ENCODE results near the gene UBASH3B. TPM values are rescaled to one million over a fixed set of nuclear protein-coding genes. Genes with fewer than 3 reads are reported as not detected.

The UBASH3B gene
- total RNA-seq, 2 experiments from 2014 or later: 24.5 to 28.6 TPM

- no peak overlapping the region for H3K4me3 Mint-ChIP-seq
These were observed 82.6 kb downstream of the UBASH3B start for GRCh38 chr11:122737951-122738693.

GRCh38 chr11:122741613-122742300 lies 86.2 kb downstream of the UBASH3B start:
- no peaks in the 10 kb centered on the region for H3K36me3 ChIP-seq (ENCODE audit: insufficient read depth, low read length)
- DNase-seq (no peak), ATAC-seq (ENCODE audit: poor library complexity) (no peak)
- no peak overlapping the region for H3K4me3 Mint-ChIP-seq
- intact Hi-C loops (cut with DNase I, micrococcal nuclease): loop anchor here in 1 of 2 experiments (2.0 to 5.0 kb wide), 2 partner anchors 17 to 39 kb away; no protein-coding TSS in a partner anchor
- no peaks in the 10 kb centered on the region for H3K27me3 ChIP-seq (ENCODE audit: control insufficient read depth in 1 of 2, insufficient read depth in 2 of 2, low read length in 2 of 2)
- no peak overlapping the region for H3K27ac Mint-ChIP-seq
- no peak overlapping the region for H3K4me3 ChIP-seq (ENCODE audit: low read length)
- H3K4me1 Mint-ChIP-seq (ENCODE audit: low read depth): peaks cover 25% of the 10 kb centered on the region
- H3K27me3 Mint-ChIP-seq: no peaks in the 10 kb centered on the region
- POLR2A ChIA-PET: interaction anchor here (2.1 to 6.6 kb wide), 2 partner anchors 45 to 86 kb away, joined by 9 to 69 read pairs; partner anchors contain the start of gene UBASH3B
- no peaks in the 10 kb centered on the region for H3K9me3 ChIP-seq (ENCODE audit: control insufficient read depth in 1 of 2, insufficient read depth in 1 of 2, low read length in 2 of 2)
- no peak for TF ChIP-seq CTCF (IDR thresholded peaks at IDR 0.05)
- no peaks in the 10 kb centered on the region for H3K36me3 Mint-ChIP-seq (ENCODE audit: low read depth)
- peaks cover 63% of the 10 kb centered on the region for H3K4me1 ChIP-seq (ENCODE audit: insufficient read depth, low read length)
- CTCF ChIA-PET: no interaction called here
- peak overlapping the region; percentile 34 to 71 for H3K27ac ChIP-seq (ENCODE audit: low read depth in 1 of 2, low read length in 2 of 2)
- no peaks in the 10 kb centered on the region for H3K9me3 Mint-ChIP-seq

More at GRCh38 chr11:122737951-122738693, 82.6 kb downstream of the UBASH3B start:
- H3K27ac Mint-ChIP-seq: no peak overlapping the region
- Histone ChIP-seq H3K36me3 (ENCODE audit: insufficient read depth, low read length) (no peaks in the 10 kb centered on the region), H3K9me3 (ENCODE audit: control insufficient read depth in 1 of 2, insufficient read depth in 1 of 2, low read length in 2 of 2) (no peaks in the 10 kb centered on the region), H3K4me1 (ENCODE audit: insufficient read depth, low read length) (peaks cover 48% of the 10 kb centered on the region), H3K27me3 (ENCODE audit: control insufficient read depth in 1 of 2, insufficient read depth in 2 of 2, low read length in 2 of 2) (no peaks in the 10 kb centered on the region), H3K4me3 (ENCODE audit: low read length) (no peak overlapping the region), H3K27ac (ENCODE audit: low read depth in 1 of 2, low read length in 2 of 2) (no peak overlapping the region)
- CTCF ChIA-PET: no interaction called here
- H3K36me3 Mint-ChIP-seq (ENCODE audit: low read depth): no peaks in the 10 kb centered on the region
- intact Hi-C loops (cut with DNase I, micrococcal nuclease): no loop called here
- no peaks in the 10 kb centered on the region for H3K9me3 Mint-ChIP-seq
- ATAC-seq (ENCODE audit: poor library complexity) (no peak), DNase-seq (no peak)
- H3K4me1 Mint-ChIP-seq (ENCODE audit: low read depth): peaks cover 25% of the 10 kb centered on the region
- TF ChIP-seq CTCF (IDR thresholded peaks at IDR 0.05): no peak
- no peaks in the 10 kb centered on the region for H3K27me3 Mint-ChIP-seq
- POLR2A ChIA-PET: no interaction called here

- peak overlapping the region; percentile 66 to 71 for H3K27ac ChIP-seq (ENCODE audit: low read depth in 1 of 2, low read length in 2 of 2)
- no peaks in the 10 kb centered on the region for H3K9me3 ChIP-seq (ENCODE audit: control insufficient read depth in 1 of 2, insufficient read depth in 1 of 2, low read length in 2 of 2)
- intact Hi-C loops (cut with DNase I, micrococcal nuclease): loop anchor here in 1 of 2 experiments (2.0 to 5.0 kb wide), 2 partner anchors 18 to 40 kb away; no protein-coding TSS in a partner anchor
- ChIA-PET POLR2A (interaction anchor here (1.2 to 7.3 kb wide), 7 partner anchors 9 to 110 kb away, joined by 3 to 69 read pairs (median 14); partner anchors contain the start of gene UBASH3B), CTCF (interaction anchor here (0.6 to 0.8 kb wide), 2 partner anchors 46 to 307 kb away, joined by 3 to 4 read pairs; no protein-coding TSS in a partner anchor)
- no peaks in the 10 kb centered on the region for H3K27me3 ChIP-seq (ENCODE audit: control insufficient read depth in 1 of 2, insufficient read depth in 2 of 2, low read length in 2 of 2)
- no peak overlapping the region for H3K4me3 ChIP-seq (ENCODE audit: low read length)
- no peaks in the 10 kb centered on the region for H3K36me3 ChIP-seq (ENCODE audit: insufficient read depth, low read length)
- peak in 1 of 14 experiments; percentile 40 for DNase-seq
- H3K9me3 Mint-ChIP-seq: no peaks in the 10 kb centered on the region
- no peaks in the 10 kb centered on the region for H3K36me3 Mint-ChIP-seq (ENCODE audit: low read depth)
- H3K4me1 ChIP-seq (ENCODE audit: insufficient read depth, low read length): peaks cover 64% of the 10 kb centered on the region
- ATAC-seq (ENCODE audit: poor library complexity): no peak
- no peak for TF ChIP-seq CTCF (IDR thresholded peaks at IDR 0.05)
- H3K27me3 Mint-ChIP-seq: no peaks in the 10 kb centered on the region
- H3K27ac Mint-ChIP-seq: no peak overlapping the region
- H3K4me1 Mint-ChIP-seq (ENCODE audit: low read depth): peaks cover 25% of the 10 kb centered on the region
- no peak overlapping the region for H3K4me3 Mint-ChIP-seq
These were observed 86.9 kb downstream of the UBASH3B start for GRCh38 chr11:122742301-122743018.

Data from CD4-positive, alpha-beta T cell (primary cell).